ENCODE measurements around the gene RGS9. TPM values are rescaled to one million over a fixed set of nuclear protein-coding genes. Genes with fewer than 3 reads are reported as not detected.

Gene RGS9
- total and polyA plus RNA-seq, 2 experiments from 2014 or later = 12.8 to 29.6 TPM

DNA sequence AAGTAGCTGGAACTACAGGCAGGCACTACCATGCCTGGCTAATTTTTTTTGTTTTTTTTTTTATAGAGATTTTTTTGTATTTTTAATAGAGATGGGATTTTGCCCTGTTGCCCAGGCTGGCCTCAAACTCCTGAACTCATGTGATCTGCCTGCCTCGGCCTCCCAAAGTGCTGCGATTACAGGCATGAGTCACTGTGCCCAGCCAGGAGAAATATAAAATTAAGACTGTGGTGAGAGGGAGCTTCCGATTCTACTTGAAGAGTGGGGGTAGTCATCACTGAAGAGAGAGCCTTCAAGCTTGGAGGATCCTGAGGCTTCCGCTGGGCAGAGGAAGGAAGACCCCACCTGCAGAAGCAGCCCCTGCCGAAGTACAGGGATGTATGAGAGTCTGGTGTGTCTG, 34.4 kb upstream of the RGS9 start (continued):
- TF ChIP-seq, protein P1, sequence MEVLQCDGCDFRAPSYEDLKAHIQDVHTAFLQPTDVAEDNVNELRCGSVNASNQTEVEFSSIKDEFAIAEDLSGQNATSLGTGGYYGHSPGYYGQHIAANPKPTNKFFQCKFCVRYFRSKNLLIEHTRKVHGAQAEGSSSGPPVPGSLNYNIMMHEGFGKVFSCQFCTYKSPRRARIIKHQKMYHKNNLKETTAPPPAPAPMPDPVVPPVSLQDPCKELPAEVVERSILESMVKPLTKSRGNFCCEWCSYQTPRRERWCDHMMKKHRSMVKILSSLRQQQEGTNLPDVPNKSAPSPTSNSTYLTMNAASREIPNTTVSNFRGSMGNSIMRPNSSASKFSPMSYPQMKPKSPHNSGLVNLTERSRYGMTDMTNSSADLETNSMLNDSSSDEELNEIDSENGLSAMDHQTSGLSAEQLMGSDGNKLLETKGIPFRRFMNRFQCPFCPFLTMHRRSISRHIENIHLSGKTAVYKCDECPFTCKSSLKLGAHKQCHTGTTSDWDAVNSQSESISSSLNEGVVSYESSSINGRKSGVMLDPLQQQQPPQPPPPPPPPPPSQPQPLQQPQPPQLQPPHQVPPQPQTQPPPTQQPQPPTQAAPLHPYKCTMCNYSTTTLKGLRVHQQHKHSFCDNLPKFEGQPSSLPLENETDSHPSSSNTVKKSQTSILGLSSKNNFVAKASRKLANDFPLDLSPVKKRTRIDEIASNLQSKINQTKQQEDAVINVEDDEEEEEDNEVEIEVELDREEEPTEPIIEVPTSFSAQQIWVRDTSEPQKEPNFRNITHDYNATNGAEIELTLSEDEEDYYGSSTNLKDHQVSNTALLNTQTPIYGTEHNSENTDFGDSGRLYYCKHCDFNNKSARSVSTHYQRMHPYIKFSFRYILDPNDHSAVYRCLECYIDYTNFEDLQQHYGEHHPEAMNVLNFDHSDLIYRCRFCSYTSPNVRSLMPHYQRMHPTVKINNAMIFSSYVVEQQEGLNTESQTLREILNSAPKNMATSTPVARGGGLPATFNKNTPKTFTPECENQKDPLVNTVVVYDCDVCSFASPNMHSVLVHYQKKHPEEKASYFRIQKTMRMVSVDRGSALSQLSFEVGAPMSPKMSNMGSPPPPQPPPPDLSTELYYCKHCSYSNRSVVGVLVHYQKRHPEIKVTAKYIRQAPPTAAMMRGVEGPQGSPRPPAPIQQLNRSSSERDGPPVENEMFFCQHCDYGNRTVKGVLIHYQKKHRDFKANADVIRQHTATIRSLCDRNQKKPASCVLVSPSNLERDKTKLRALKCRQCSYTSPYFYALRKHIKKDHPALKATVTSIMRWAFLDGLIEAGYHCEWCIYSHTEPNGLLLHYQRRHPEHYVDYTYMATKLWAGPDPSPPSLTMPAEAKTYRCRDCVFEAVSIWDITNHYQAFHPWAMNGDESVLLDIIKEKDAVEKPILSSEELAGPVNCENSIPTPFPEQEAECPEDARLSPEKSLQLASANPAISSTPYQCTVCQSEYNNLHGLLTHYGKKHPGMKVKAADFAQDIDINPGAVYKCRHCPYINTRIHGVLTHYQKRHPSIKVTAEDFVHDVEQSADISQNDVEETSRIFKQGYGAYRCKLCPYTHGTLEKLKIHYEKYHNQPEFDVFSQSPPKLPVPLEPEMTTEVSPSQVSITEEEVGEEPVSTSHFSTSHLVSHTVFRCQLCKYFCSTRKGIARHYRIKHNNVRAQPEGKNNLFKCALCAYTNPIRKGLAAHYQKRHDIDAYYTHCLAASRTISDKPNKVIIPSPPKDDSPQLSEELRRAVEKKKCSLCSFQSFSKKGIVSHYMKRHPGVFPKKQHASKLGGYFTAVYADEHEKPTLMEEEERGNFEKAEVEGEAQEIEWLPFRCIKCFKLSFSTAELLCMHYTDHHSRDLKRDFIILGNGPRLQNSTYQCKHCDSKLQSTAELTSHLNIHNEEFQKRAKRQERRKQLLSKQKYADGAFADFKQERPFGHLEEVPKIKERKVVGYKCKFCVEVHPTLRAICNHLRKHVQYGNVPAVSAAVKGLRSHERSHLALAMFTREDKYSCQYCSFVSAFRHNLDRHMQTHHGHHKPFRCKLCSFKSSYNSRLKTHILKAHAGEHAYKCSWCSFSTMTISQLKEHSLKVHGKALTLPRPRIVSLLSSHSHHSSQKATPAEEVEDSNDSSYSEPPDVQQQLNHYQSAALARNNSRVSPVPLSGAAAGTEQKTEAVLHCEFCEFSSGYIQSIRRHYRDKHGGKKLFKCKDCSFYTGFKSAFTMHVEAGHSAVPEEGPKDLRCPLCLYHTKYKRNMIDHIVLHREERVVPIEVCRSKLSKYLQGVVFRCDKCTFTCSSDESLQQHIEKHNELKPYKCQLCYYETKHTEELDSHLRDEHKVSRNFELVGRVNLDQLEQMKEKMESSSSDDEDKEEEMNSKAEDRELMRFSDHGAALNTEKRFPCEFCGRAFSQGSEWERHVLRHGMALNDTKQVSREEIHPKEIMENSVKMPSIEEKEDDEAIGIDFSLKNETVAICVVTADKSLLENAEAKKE (CRISPR knock-in tag; IDR thresholded peaks at IDR 0.05) = no peak
- no peak for TF ChIP-seq ZNF114 (CRISPR knock-in tag; IDR thresholded peaks at IDR 0.05)
- no peak for TF ChIP-seq STAT1 (IDR thresholded peaks at IDR 0.05; ENCODE audit: unreplicated experiment)

DNA sequence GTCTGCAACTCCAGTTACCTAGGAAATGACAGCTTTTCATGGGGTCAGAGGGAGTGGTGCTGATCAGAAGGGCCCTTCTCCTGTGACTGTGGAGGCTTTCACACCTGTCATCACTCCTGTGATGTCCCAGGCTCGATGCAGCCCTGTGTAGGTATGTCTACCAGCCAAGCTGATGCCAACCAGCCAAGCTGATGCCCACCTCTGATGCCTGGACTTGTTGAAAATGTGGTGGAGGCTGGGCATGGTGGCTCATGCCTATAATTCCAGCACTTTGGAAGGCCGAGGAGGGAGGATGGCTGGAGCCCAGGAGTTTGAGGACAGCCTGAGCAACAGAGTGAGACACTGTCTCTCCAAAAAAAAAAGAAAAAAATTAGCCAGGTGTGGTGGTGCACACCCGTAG, 33.7 kb upstream of the RGS9 start:
- Mint-ChIP-seq H3K36me3 (ENCODE audit: low read depth) (no peaks in the 10 kb centered on the region), H3K27ac (no peak overlapping the region), H3K27me3 (ENCODE audit: insufficient read depth, low read depth, poor library complexity) (peaks cover 10% of the 10 kb centered on the region), H3K4me3 (no peak overlapping the region), H3K4me1 (peaks cover 12% of the 10 kb centered on the region), H3K9me3 (no peaks in the 10 kb centered on the region)
- Histone ChIP-seq H3K4me2 (no peak overlapping the region), H3K27ac (ENCODE audit: low read depth) (no peak overlapping the region), H3K9me2 (ENCODE audit: insufficient read depth) (no peaks in the 10 kb centered on the region), H3F3A (replicated peaks; ENCODE audit: low read depth) (no peaks in the 10 kb centered on the region), H3K4me3 (no peak overlapping the region), H3K36me3 (ENCODE audit: insufficient read depth) (no peaks in the 10 kb centered on the region), H3K79me2 (replicated peaks; ENCODE audit: insufficient read depth) (no peaks in the 10 kb centered on the region), H2AFZ (no peak overlapping the region), H4K20me1 (replicated peaks; ENCODE audit: insufficient read depth) (no peaks in the 10 kb centered on the region), H3K4me1 (ENCODE audit: insufficient read depth) (no peaks in the 10 kb centered on the region), H3K27me3 (ENCODE audit: insufficient read depth) (no peaks in the 10 kb centered on the region)
- DNase-seq (ENCODE audit: low spot score) = no peak
- ATAC-seq = no peak
- TF ChIP-seq JUNB (IDR thresholded peaks at IDR 0.05; ENCODE audit: unreplicated experiment) = no peak
- TF ChIP-seq EZH2 (IDR thresholded peaks at IDR 0.05; ENCODE audit: low read depth, unreplicated experiment) = no peak
- TF ChIP-seq CREB1 (CRISPR knock-in tag; IDR thresholded peaks at IDR 0.05; ENCODE audit: low read depth) = no peak
- no peak for TF ChIP-seq STAT1 (IDR thresholded peaks at IDR 0.05; ENCODE audit: unreplicated experiment)
- no peak for TF ChIP-seq EZH2phosphoT487 (IDR thresholded peaks at IDR 0.05; ENCODE audit: unreplicated experiment)
- TF ChIP-seq, protein P1 (CRISPR knock-in tag; IDR thresholded peaks at IDR 0.05) = no peak
- TF ChIP-seq POLR2AphosphoS5 (IDR thresholded peaks at IDR 0.05; ENCODE audit: low read depth) = no peak
- TF ChIP-seq, protein P2, sequence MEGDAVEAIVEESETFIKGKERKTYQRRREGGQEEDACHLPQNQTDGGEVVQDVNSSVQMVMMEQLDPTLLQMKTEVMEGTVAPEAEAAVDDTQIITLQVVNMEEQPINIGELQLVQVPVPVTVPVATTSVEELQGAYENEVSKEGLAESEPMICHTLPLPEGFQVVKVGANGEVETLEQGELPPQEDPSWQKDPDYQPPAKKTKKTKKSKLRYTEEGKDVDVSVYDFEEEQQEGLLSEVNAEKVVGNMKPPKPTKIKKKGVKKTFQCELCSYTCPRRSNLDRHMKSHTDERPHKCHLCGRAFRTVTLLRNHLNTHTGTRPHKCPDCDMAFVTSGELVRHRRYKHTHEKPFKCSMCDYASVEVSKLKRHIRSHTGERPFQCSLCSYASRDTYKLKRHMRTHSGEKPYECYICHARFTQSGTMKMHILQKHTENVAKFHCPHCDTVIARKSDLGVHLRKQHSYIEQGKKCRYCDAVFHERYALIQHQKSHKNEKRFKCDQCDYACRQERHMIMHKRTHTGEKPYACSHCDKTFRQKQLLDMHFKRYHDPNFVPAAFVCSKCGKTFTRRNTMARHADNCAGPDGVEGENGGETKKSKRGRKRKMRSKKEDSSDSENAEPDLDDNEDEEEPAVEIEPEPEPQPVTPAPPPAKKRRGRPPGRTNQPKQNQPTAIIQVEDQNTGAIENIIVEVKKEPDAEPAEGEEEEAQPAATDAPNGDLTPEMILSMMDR (conservative IDR thresholded peaks at IDR 0.05; ENCODE audit: low read depth in 2 of 2) = no peak
